Vagina (tissue), 2 donors: ENCODE data around the gene PRRT4.

Experiments used
- POLR2A ChIP-seq, 2 donors: fragments of 450-650 bp; IDR thresholded peaks; one replicate each; pipeline ENCODE4 v1.6.1; 2017; ENCODE audit warnings: antibody characterized with exemption in 2 of 2, mild to moderate bottlenecking in 2 of 2, moderate library complexity in 2 of 2
- TF ChIP-seq, protein P1 (sequence below), 3 experiments: fragments of 450-650 bp in 2 of 3; fragments of 200-600 bp in 1 of 3; sonication (generic) in 1 of 3; IDR thresholded peaks; one replicate each; pipeline ENCODE4 v1.5.1; 2017 to 2019; ENCODE audit warnings: antibody characterized with exemption in 3 of 3, mild to moderate bottlenecking in 2 of 3, moderate library complexity in 2 of 3

DNA sequence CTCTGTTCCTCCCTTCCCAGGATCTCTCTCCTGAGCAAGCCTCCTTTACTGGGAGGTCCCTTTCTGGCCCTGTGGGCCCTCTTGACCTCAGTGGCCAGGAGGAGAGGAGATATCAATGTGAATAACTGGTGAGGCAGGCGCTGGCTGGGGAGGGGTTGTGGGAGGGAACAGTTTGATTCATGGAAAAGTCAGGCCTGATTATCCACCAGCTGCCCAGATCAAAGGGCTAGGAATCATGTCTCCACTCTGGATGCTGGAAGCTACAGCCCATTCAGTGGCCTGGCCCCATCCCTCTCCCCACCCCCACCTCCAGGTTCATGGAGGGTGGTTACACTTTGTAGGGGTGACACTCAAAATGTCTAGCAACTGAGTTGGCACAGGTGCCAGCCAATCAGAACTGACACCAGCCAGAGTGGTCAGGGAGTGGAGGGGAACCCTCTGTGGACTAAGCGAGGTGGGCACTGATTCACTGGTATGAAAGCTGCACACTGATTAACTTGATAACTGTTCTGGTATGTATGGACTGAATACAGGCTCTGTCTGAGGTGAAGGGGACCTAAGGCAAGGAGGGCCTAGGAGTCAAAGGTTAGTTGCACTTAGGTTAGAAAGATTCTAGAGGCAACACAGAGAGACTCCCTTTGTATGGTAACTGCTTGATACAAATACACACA lies 4.8 kb downstream of the PRRT4 start:
- TF ChIP-seq POLR2A (IDR thresholded peaks at IDR 0.05) = no peak
- TF ChIP-seq, protein P1, sequence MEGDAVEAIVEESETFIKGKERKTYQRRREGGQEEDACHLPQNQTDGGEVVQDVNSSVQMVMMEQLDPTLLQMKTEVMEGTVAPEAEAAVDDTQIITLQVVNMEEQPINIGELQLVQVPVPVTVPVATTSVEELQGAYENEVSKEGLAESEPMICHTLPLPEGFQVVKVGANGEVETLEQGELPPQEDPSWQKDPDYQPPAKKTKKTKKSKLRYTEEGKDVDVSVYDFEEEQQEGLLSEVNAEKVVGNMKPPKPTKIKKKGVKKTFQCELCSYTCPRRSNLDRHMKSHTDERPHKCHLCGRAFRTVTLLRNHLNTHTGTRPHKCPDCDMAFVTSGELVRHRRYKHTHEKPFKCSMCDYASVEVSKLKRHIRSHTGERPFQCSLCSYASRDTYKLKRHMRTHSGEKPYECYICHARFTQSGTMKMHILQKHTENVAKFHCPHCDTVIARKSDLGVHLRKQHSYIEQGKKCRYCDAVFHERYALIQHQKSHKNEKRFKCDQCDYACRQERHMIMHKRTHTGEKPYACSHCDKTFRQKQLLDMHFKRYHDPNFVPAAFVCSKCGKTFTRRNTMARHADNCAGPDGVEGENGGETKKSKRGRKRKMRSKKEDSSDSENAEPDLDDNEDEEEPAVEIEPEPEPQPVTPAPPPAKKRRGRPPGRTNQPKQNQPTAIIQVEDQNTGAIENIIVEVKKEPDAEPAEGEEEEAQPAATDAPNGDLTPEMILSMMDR (IDR thresholded peaks at IDR 0.05) = no peak
